GM12878 (cell line): ENCODE results near the gene CARD10.

Source experiments
- BHLHE40 ChIP-seq, 2 experiments: fragments of 450-650 bp in 1 of 2; IDR thresholded peaks; 2 replicates each; pipeline ENCODE4 v1.6.1; 2011 to 2017; ENCODE audit warnings: low read depth in 2 of 2, borderline replicate concordance in 1 of 2, improper control_type of control experiment in 1 of 2, low read length in 1 of 2, mild to moderate bottlenecking in 1 of 2
- CTCF ChIP-seq, 3 experiments: IDR thresholded peaks in 2 of 3; conservative IDR thresholded peaks in 1 of 3; 2 replicates each; pipeline ENCODE4 v1.5.1; 2011; ENCODE audit warnings: low read depth in 3 of 3, low read length in 3 of 3, mild to moderate bottlenecking in 3 of 3, control low read depth in 2 of 3, moderate library complexity in 2 of 3, inconsistent platforms in 1 of 3, mixed read lengths in 1 of 3; ENCODE audit not compliant: control insufficient read depth in 2 of 3, insufficient read depth in 1 of 3; ENCODE audit errors: extremely low read depth in 1 of 3
- DPF2 ChIP-seq: fragments of 450-650 bp; IDR thresholded peaks from 2 replicates; pipeline ENCODE4 v1.6.1; 2017; ENCODE audit warnings: mild to moderate bottlenecking
- KDM1A ChIP-seq: fragments of 200-600 bp; sonication (generic); IDR thresholded peaks from 2 replicates; pipeline ENCODE4 v1.6.1; 2016; ENCODE audit warnings: borderline replicate concordance
- PML ChIP-seq: IDR thresholded peaks from 2 replicates; pipeline ENCODE4 v1.6.1; 2012; ENCODE audit warnings: low read length, inconsistent platforms
- POLR2A ChIP-seq: IDR thresholded peaks from 2 replicates; pipeline ENCODE4 v1.6.1; 2011; ENCODE audit warnings: low read depth, mild to moderate bottlenecking, low read length
- RCOR1 ChIP-seq: conservative IDR thresholded peaks from 2 replicates; pipeline ENCODE4 v1.6.1; 2012; ENCODE audit warnings: low read depth, low read length, improper control_type of control experiment
- RELA ChIP-seq: fragments of 450-650 bp; IDR thresholded peaks from 2 replicates; pipeline ENCODE4 v1.8.0; 2014; ENCODE audit warnings: borderline replicate concordance; ENCODE audit not compliant: partially characterized antibody
- TF ChIP-seq, protein P1 (sequence below): IDR thresholded peaks from 2 replicates; pipeline ENCODE4 v1.6.1; 2012; ENCODE audit warnings: mild to moderate bottlenecking, low read depth, low read length
- TF ChIP-seq, protein P2 (sequence below): IDR thresholded peaks from 2 replicates; pipeline ENCODE4 v1.6.1; 2012; ENCODE audit warnings: low read depth, low read length, improper control_type of control experiment

- no peak for TF ChIP-seq DPF2
- TF ChIP-seq POLR2A, result no peak
- TF ChIP-seq CTCF (IDR thresholded peaks at IDR 0.05 in 2 of 3, conservative IDR thresholded peaks at IDR 0.05 in 1 of 3; ENCODE audit: control insufficient read depth in 2 of 3, extremely low read depth in 1 of 3, insufficient read depth in 1 of 3, low read depth in 3 of 3, low read length in 3 of 3), result no peak
- TF ChIP-seq RCOR1, result no peak
- TF ChIP-seq KDM1A, result no peak
- TF ChIP-seq, protein P1, sequence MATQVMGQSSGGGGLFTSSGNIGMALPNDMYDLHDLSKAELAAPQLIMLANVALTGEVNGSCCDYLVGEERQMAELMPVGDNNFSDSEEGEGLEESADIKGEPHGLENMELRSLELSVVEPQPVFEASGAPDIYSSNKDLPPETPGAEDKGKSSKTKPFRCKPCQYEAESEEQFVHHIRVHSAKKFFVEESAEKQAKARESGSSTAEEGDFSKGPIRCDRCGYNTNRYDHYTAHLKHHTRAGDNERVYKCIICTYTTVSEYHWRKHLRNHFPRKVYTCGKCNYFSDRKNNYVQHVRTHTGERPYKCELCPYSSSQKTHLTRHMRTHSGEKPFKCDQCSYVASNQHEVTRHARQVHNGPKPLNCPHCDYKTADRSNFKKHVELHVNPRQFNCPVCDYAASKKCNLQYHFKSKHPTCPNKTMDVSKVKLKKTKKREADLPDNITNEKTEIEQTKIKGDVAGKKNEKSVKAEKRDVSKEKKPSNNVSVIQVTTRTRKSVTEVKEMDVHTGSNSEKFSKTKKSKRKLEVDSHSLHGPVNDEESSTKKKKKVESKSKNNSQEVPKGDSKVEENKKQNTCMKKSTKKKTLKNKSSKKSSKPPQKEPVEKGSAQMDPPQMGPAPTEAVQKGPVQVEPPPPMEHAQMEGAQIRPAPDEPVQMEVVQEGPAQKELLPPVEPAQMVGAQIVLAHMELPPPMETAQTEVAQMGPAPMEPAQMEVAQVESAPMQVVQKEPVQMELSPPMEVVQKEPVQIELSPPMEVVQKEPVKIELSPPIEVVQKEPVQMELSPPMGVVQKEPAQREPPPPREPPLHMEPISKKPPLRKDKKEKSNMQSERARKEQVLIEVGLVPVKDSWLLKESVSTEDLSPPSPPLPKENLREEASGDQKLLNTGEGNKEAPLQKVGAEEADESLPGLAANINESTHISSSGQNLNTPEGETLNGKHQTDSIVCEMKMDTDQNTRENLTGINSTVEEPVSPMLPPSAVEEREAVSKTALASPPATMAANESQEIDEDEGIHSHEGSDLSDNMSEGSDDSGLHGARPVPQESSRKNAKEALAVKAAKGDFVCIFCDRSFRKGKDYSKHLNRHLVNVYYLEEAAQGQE, result no peak
- TF ChIP-seq, protein P2, sequence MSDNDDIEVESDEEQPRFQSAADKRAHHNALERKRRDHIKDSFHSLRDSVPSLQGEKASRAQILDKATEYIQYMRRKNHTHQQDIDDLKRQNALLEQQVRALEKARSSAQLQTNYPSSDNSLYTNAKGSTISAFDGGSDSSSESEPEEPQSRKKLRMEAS, result no peak
- no peak for TF ChIP-seq BHLHE40 (IDR thresholded peaks at IDR 0.05; ENCODE audit: borderline replicate concordance in 1 of 2, low read depth in 2 of 2, low read length in 1 of 2)
- no peak for TF ChIP-seq PML
- no peak for TF ChIP-seq RELA
These were observed 55.0 kb downstream of the CARD10 start for GRCh38 chr22:37464181-37464580.
